ENCODE measurements around the gene LAMB1.
"Not testable (repeated sequence)": the region's sequence is repeated elsewhere in the genome, so short reads cannot be mapped to it uniquely, and the experiment has no call there.

LAMB1 gene

GRCh38 chr7:107939573-107940489, 63.1 kb downstream of the LAMB1 start:
- no peak for DNase-seq

DNA sequence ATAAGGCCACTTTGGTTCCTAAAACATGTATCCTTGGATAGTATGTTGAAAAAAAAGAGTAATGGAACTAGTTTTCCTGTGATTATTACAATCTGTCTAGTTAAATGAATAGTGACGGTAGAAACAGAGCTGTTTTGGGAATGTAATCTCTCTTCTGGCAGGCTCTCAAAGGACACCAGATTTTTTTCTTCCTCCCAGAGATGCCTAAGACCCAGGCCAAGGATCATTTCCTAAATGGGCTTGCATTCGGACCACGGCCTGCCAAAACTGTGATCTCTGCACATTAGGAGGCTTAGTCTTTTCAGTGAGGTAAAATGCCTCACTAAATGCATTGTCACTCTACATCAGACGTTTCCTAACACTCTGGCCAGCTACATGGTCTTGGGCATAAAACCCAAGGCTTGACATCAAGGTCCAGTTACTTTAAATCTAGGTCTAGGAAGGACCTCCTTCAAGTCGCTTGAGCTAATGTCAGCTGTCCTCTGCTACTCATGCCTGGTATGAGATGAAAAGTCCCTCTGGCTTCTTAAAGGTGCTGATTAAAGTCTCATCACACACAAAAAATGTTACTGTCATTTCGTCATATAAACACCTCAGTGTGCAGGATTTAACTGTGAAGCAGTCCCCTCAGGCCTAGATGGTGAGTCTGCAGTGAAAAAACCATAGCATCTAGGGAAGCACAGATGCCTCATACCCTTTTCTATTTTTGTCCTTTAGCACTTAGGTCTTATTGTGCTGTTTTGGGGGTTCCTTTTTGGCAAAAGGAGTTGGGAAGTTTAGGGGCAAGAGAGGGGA, 64.3 kb downstream of the LAMB1 start:
- no peak for DNase-seq

DNA sequence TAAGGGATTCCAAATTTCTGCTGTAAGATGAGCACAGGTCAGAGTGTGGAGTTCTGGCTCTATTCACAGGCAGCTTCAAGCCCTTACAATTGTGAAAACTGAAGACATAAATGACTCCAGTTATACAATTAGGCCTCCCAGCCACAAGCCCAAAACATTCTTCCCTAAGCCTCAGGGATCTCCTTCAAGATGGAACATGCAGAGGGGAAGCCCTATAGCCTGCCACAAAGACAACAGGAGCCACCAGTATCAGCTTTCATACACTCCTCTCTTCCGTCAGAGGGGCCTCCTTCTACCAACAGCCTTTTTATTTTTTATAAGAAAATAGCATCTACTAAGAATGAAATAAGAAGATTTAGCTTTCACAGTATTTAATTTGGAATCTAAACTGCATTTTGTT, 65.4 kb downstream of the LAMB1 start:
- DNase-seq: no peak

DNA sequence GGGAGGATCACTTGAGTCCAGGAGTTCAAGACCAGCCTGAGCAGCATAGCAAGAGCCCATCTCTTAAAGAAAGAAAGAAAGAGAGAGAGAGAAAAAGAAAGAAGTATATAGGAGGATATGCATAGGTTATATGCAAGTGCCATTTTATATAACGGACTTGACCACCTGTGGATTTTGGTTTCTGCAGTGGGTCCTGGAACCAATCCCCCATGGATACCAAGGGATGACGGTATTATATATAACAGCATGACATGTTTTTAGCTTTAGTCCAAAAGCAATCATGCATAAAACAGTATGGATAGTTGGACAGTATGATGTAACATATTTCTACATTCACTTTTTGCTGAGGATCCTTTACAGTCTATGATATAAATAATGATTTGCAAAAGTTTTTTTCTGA, 66.6 kb downstream of the LAMB1 start:
- no peak for DNase-seq

GRCh38 chr7:107934991-107935770, 67.8 kb downstream of the LAMB1 start:
- no peak for DNase-seq

- no peak for DNase-seq
Observed at GRCh38 chr7:107933386-107934013, 69.5 kb downstream of the LAMB1 start.

DNA sequence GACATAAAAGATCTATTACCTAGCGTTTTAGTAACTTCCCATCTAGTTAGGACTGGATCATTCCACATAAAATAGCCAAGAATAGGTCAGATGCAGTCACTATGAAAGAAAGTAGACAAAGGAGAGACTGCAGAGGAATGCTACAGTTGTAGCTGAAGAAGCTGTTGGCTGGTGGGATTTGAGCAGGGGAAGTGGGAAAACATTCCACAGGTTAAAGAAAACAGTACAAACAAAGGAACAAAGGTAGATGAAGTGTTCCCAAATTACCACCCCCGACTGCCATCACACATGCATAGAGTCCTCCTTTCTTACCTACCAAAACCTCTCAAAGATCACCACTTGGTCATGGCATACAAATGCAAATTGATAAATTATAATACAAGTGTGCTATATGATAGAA, 70.2 kb downstream of the LAMB1 start:
- no peak for DNase-seq

- DNase-seq: no peak
Observed at GRCh38 chr7:107931740-107932515, 71.0 kb downstream of the LAMB1 start.

GRCh38 chr7:107926481-107926880, 76.5 kb downstream of the LAMB1 start:
- no peak for DNase-seq

- DNase-seq: no peak
Observed at GRCh38 chr7:107924841-107925504, 78.0 kb downstream of the LAMB1 start.

DNA sequence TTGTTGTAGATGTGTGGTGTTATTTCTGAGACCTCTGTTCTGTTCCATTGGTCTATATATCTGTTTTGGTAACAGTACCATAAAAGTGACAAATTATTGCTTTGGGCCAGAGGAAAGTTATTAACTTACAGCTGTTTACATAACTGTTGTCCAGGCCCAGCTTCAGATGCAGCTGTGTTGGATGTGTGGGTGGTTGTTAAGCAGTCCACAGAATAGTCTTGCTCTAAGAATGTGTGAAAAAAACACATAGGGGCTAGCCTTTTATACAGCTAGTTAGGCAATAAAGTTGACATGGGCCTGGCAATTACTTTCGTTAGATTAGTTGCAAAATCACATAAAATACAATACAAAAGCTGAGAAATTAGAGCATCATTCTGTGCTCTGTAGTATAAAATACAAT, 80.1 kb downstream of the LAMB1 start:
- DNase-seq: no peak

- not testable (repeated sequence) for DNase-seq
Observed at GRCh38 chr7:107921826-107922225, 81.1 kb downstream of the LAMB1 start.

- DNase-seq: no peak
Observed at GRCh38 chr7:107920048-107920772, 82.8 kb downstream of the LAMB1 start.

DNA sequence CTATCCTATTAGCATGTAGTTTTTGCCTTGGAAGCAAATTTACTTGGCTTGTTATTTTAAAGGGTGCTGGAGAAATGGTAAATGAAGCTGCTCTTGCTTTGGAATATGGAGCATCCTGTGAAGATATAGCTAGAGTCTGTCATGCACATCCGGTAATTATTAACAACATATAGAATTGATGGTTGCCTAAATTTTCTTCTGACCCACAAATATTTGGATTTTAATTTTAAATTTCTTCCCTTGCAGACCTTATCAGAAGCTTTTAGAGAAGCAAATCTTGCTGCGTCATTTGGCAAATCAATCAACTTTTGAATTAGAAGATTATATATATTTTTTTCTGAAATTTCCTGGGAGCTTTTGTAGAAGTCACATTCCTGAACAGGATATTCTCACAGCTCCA, 84.0 kb downstream of the LAMB1 start:
- no peak for DNase-seq

GRCh38 chr7:107917763-107918651, 85.0 kb downstream of the LAMB1 start:
- DNase-seq: no peak

DNA sequence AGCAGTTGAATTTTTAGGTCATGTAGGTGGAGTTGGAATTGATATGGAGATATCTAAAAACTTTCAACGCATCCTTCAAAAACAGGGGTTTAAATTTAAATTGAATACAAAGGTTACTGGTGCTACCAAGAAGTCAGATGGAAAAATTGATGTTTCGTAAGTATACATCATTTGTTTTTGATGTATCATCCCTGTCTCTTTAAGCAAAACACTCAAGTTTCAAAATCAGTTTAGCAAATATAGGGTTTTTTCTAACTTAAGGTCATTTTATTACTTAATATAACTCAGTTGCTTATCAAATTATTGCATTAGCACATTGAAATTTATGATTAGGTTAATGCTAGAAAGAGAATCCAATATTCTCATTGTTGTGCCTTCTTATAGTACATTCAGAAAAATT, 87.4 kb downstream of the LAMB1 start:
- DNase-seq: no peak

DNA sequence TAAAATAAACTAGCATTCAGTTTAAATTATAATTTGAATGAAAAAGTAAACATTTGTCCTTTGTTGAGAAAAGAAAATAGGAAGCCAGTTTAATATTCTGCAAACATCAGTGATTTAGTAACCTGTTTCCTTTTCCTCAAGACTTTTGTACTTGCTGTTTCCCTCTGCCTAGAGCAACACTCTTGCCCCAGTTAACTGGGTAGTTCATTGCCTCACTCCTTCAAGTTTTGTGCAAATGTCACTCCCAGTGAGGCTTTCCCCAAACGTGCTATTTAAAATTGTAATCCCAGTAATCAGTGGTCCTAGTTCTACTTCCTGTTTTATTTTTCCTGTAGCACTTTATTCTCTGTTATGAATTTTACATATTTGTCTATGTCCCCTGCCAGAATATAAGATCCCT, 88.1 kb downstream of the LAMB1 start:
- no peak for DNase-seq

- DNase-seq: no peak
Observed at GRCh38 chr7:107913851-107914250, 89.1 kb downstream of the LAMB1 start.

GRCh38 chr7:107911981-107912380, 91.0 kb downstream of the LAMB1 start:
- no peak for DNase-seq

GRCh38 chr7:107909445-107909844, 93.5 kb downstream of the LAMB1 start:
- DNase-seq: no peak
